ENCODE results near the gene DFFB. TPM values are rescaled to one million over a fixed set of nuclear protein-coding genes. Genes with fewer than 3 reads are reported as not detected.

Gene DFFB
- total and polyA plus RNA-seq, 4 donors: 5.1 to 12.1 (median 5.8) TPM

DNA sequence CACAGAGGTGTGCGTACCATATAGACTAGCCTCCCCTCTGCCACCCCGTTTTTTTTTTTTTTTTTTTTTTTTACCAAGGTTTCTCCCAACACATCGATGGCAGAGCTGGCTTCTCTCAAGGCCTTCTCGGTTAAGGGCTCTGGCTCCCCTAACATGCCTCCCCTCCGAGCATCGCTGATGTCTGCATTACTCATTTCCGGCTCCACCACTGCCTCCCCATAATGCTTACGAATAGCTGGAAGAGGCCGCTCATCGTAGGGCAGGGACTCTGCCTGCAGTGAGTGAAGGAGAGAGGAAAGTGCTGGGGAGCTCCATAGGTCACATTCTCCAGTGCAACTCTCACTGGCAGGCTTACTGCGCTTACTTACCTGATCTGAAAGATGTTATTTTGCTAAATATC, 20.9 kb upstream of the DFFB start:
- no peak overlapping the region for H3K27ac ChIP-seq (ENCODE audit: low read depth in 1 of 2, low read length in 1 of 2)
- no peaks in the 10 kb centered on the region for H3K4me1 ChIP-seq (ENCODE audit: control insufficient read depth in 5 of 5, insufficient read depth in 5 of 5, low read length in 5 of 5)
- no peak for TF ChIP-seq CTCF (IDR thresholded peaks at IDR 0.05; ENCODE audit: control extremely low read depth, extremely low read depth)
- 96 to 98% methylated on average over 11 of the region's 11 CpGs for WGBS, 2 donors
- DNase-seq (no peak), ATAC-seq (ENCODE audit: insufficient read depth, low FRiP score) (no peak)
- peaks cover 0 to 15% (median 3%) of the 10 kb centered on the region in 4 donors for H3K9me3 ChIP-seq (ENCODE audit: control insufficient read depth in 4 of 4, insufficient read depth in 3 of 4, low read length in 3 of 4)
- H3K9ac ChIP-seq (ENCODE audit: insufficient read depth in 1 of 2, low read length in 2 of 2): no peak overlapping the region
- no peak overlapping the region for H3K4me3 ChIP-seq
- peaks cover 35 to 46% (median 41%) of the 10 kb centered on the region in 4 donors for H3K36me3 ChIP-seq (ENCODE audit: control insufficient read depth in 4 of 4, insufficient read depth in 4 of 4, low read length in 4 of 4)
- H3K27me3 ChIP-seq (ENCODE audit: control insufficient read depth in 3 of 3, insufficient read depth in 3 of 3, low read length in 2 of 3): no peaks in the 10 kb centered on the region

- Histone ChIP-seq H3K9me3 (ENCODE audit: control insufficient read depth in 4 of 4, insufficient read depth in 3 of 4, low read length in 3 of 4) (peaks cover 0 to 15% (median 3%) of the 10 kb centered on the region in 4 donors), H3K27ac (ENCODE audit: low read depth in 1 of 2, low read length in 1 of 2) (no peak overlapping the region), H3K27me3 (ENCODE audit: control insufficient read depth in 3 of 3, insufficient read depth in 3 of 3, low read length in 2 of 3) (no peaks in the 10 kb centered on the region), H3K4me1 (ENCODE audit: control insufficient read depth in 5 of 5, insufficient read depth in 5 of 5, low read length in 5 of 5) (no peaks in the 10 kb centered on the region), H3K4me3 (no peak overlapping the region), H3K36me3 (ENCODE audit: control insufficient read depth in 4 of 4, insufficient read depth in 4 of 4, low read length in 4 of 4) (peaks cover 35 to 44% (median 37%) of the 10 kb centered on the region in 4 donors), H3K9ac (ENCODE audit: insufficient read depth in 1 of 2, low read length in 2 of 2) (no peak overlapping the region)
- no peak for ATAC-seq (ENCODE audit: insufficient read depth, low FRiP score)
- WGBS, 2 donors: 98 to 99% methylated on average over 6 of the region's 6 CpGs
- no peak for TF ChIP-seq CTCF (IDR thresholded peaks at IDR 0.05; ENCODE audit: control extremely low read depth, extremely low read depth)
- no peak for DNase-seq
These were observed 20.1 kb upstream of the DFFB start for GRCh38 chr1:3837200-3837599.

GRCh38 chr1:3837685-3838084, 19.6 kb upstream of the DFFB start:
- peaks cover 32 to 40% (median 35%) of the 10 kb centered on the region in 4 donors for H3K36me3 ChIP-seq (ENCODE audit: control insufficient read depth in 4 of 4, insufficient read depth in 4 of 4, low read length in 4 of 4)
- 93 to 95% methylated on average over 1 of the region's 1 CpG for WGBS, 2 donors
- H3K9ac ChIP-seq (ENCODE audit: insufficient read depth in 1 of 2, low read length in 2 of 2): no peak overlapping the region
- H3K4me1 ChIP-seq (ENCODE audit: control insufficient read depth in 5 of 5, insufficient read depth in 5 of 5, low read length in 5 of 5): no peaks in the 10 kb centered on the region
- no peak overlapping the region for H3K4me3 ChIP-seq
- H3K27ac ChIP-seq (ENCODE audit: low read depth in 1 of 2, low read length in 1 of 2): no peak overlapping the region
- ATAC-seq (ENCODE audit: insufficient read depth, low FRiP score): no peak
- no peak for TF ChIP-seq CTCF (IDR thresholded peaks at IDR 0.05; ENCODE audit: control extremely low read depth, extremely low read depth)
- H3K27me3 ChIP-seq (ENCODE audit: control insufficient read depth in 3 of 3, insufficient read depth in 3 of 3, low read length in 2 of 3): no peaks in the 10 kb centered on the region
- no peak for DNase-seq
- peaks cover 0 to 15% (median 3%) of the 10 kb centered on the region in 4 donors for H3K9me3 ChIP-seq (ENCODE audit: control insufficient read depth in 4 of 4, insufficient read depth in 3 of 4, low read length in 3 of 4)

GRCh38 chr1:3838788-3839187, 18.5 kb upstream of the DFFB start:
- no peaks in the 10 kb centered on the region for H3K27me3 ChIP-seq (ENCODE audit: control insufficient read depth in 3 of 3, insufficient read depth in 3 of 3, low read length in 2 of 3)
- H3K27ac ChIP-seq (ENCODE audit: low read depth in 1 of 2, low read length in 1 of 2): no peak overlapping the region
- H3K9me3 ChIP-seq (ENCODE audit: control insufficient read depth in 4 of 4, insufficient read depth in 3 of 4, low read length in 3 of 4): peaks cover 0 to 15% (median 3%) of the 10 kb centered on the region in 4 donors
- H3K9ac ChIP-seq (ENCODE audit: insufficient read depth in 1 of 2, low read length in 2 of 2): no peak overlapping the region
- H3K36me3 ChIP-seq (ENCODE audit: control insufficient read depth in 4 of 4, insufficient read depth in 4 of 4, low read length in 4 of 4): peaks cover 32 to 39% (median 38%) of the 10 kb centered on the region in 4 donors
- ATAC-seq (ENCODE audit: insufficient read depth, low FRiP score) (no peak), DNase-seq (no peak)
- no peaks in the 10 kb centered on the region for H3K4me1 ChIP-seq (ENCODE audit: control insufficient read depth in 5 of 5, insufficient read depth in 5 of 5, low read length in 5 of 5)
- WGBS, 2 donors: 98% methylated on average over 11 of the region's 11 CpGs
- H3K4me3 ChIP-seq: no peak overlapping the region
- TF ChIP-seq CTCF (IDR thresholded peaks at IDR 0.05; ENCODE audit: control extremely low read depth, extremely low read depth): no peak

All from lung (tissue), 12 donors.